Fibroblast of skin of left quadriceps (primary cell): ENCODE results near the gene PEPD.

Experiments used
- DNase-seq, 2 experiments: peaks; one replicate each; pipeline ENCODE4 v3.0.0-alpha.2; 2013; ENCODE audit warnings: low read depth in 2 of 2

Gene PEPD

GRCh38 chr19:33546656-33547055 lies 25.1 kb upstream of the PEPD start:
- DNase-seq = no peak

DNA sequence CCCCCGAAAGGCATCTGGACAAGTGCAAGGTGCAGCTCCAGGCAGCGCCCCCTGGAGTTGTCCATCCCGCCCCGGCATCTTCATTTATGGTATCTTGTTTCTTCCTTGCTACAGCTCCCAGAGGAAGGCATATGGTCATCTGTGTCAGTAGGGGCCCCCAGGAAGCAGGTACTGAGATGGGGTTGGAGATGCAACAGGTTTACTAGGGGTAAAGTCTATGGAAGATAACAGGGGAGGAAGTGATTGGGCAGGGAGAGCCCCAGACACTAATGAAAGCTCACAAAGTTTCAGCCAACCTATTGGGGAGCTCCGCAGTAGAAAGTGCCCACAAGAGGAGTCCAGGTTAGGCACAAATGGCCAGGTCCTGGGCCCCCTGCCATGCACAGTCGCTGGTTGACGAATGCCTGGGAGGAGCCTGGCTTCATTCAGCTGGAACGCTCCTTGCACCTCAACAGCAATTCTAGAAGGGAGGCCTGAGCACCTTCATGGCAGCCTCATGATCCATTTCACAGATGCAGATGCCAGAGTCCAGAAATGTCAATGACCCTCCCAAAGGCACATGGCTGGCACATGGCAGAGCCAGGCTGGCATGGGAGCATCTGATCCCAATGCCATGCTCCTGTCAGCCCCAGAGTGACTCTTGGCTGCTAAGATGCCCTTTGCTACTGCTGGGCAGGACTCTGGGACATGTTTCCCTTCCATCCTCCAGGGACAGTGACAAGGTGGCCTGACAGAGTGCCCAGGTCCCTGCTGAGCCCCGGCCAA lies 23.8 kb upstream of the PEPD start:
- no peak for DNase-seq

- no peak for DNase-seq
Observed at GRCh38 chr19:33535226-33535625, 13.6 kb upstream of the PEPD start.

GRCh38 chr19:33532859-33533460 lies 11.4 kb upstream of the PEPD start:
- no peak for DNase-seq

DNA sequence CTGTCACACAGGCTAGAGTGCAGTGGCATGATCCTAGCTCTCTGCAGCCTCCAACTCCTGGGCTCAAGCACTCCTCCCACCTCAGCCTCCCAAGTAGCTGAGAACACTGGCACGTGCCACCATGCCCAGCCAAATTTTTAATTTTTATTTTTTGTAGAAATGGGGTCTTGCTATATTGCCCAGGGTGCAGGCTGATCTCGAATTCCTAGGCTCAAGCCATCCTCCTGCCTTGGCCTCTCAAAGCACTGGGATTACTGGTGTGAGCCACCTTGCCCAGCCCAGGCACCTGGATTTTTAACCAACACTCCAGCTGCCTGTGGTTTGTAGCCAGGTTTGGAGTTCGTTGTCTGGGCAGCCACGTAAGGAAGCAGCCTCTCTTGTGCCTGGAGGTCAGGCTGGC lies 9.3 kb upstream of the PEPD start:
- DNase-seq = no peak

- no peak for DNase-seq
Observed at GRCh38 chr19:33530296-33530695, 8.7 kb upstream of the PEPD start.

DNA sequence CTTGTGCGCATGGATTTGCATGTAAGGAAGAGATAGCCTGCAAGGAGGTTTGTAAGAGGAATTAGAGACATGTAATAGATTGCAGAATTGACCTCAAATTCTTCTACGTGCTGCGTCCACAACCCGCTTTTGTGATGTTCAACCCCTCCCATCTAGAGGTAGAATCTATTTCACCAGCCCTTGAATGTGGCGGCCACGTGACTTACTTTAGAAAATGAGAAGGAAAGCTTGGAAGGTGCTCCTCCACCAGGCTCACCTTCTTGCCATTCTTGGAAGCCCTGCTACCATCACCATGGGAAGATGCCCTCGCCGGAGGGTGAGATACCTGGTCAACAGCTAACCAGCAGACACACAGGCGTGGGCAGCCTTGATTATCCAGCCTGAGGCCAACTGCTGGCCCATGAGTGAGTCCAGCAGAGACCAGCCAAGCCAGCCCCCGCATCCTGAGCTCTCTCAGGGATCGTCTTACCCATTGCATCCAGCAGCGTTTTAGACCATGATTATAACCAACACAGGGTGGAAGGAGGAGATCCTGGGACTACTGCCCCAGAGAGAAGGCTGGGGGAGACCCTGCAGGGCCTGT lies 7.6 kb upstream of the PEPD start:
- DNase-seq = no peak

GRCh38 chr19:33528404-33528803 lies 6.8 kb upstream of the PEPD start:
- DNase-seq = no peak

- DNase-seq = no peak
Observed at GRCh38 chr19:33527125-33527524, 5.5 kb upstream of the PEPD start.

DNA sequence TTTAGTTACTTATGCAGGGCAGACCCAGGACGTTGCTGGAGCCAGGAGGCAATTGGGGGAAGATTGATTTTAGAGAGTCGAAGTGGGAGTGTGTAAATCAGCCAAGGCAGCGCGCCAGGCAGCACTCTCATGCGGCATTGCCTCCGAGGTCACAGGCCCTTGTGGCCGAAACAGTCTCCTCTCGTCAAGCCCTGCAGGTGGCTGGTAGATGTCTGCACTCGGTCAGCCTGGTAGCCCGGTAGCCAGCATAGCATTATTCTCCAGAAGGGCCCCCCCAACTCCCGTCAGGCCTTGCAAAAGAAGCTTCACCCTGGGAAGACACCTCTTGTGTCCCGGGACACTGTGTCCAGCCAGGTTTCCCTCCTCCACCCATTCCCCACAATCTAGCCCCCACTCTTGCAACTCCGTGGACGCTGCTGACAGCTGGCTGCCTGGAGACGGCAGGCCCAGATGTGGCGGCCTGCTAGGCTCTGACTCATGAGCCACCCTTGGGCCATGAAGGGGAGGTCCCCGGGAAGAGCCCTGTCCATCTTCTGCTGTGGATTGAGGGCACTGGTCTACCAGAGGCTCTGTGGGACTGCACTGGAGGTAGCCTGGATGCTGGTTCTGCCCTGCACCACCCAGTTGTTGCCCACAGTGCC lies 2.6 kb upstream of the PEPD start:
- DNase-seq = no peak

- no peak for DNase-seq
Observed at GRCh38 chr19:33523167-33523566, 1.6 kb upstream of the PEPD start.

- DNase-seq = no peak
Observed at GRCh38 chr19:33522371-33522662, 726 bp upstream of the PEPD start.

GRCh38 chr19:33520844-33521479 lies 629 bp downstream of the PEPD start:
- no peak for DNase-seq

GRCh38 chr19:33520048-33520643 lies 1.4 kb downstream of the PEPD start:
- no peak for DNase-seq

- DNase-seq = no peak
Observed at GRCh38 chr19:33519416-33519815, 2.2 kb downstream of the PEPD start.

- DNase-seq = no peak
Observed at GRCh38 chr19:33518541-33518940, 3.0 kb downstream of the PEPD start.

DNA sequence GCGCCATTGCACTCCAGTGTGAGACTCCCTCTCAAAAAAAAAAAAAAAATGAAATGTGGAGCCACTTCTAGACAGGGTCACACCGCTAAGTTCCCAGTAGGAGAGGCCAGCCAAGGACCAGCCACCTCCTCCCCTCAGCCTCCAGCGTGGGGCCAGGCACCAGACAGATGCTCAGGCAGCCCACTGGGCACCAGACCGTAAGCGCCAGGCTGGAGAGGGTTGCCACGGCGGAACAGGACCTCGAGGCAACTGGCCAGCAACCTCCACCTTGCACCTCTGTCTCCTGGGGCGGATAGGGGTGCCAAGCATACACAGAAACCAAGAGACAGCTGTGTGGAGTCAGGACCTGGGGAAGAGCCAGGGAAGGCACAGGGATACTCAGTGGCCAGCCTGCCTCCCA lies 3.7 kb downstream of the PEPD start:
- no peak for DNase-seq

DNA sequence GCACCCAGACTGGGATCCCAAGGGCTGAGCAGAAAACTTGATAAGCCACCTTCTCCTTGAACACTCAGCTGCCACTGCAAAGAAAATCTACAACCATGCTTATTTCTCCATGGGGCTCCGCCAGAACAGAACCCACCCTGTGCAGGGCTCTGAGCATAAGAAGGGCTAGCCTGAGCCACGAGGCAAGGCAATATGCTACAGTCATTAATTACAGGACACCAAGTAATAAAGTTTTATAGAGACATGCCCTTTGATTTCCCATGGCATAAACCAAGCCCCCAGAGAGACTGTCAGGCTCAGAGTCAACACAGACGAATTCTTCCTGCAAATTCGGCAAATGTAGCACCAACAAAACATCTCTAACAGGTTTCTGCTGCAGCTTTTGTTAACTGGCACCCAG lies 5.7 kb downstream of the PEPD start:
- DNase-seq = no peak

DNA sequence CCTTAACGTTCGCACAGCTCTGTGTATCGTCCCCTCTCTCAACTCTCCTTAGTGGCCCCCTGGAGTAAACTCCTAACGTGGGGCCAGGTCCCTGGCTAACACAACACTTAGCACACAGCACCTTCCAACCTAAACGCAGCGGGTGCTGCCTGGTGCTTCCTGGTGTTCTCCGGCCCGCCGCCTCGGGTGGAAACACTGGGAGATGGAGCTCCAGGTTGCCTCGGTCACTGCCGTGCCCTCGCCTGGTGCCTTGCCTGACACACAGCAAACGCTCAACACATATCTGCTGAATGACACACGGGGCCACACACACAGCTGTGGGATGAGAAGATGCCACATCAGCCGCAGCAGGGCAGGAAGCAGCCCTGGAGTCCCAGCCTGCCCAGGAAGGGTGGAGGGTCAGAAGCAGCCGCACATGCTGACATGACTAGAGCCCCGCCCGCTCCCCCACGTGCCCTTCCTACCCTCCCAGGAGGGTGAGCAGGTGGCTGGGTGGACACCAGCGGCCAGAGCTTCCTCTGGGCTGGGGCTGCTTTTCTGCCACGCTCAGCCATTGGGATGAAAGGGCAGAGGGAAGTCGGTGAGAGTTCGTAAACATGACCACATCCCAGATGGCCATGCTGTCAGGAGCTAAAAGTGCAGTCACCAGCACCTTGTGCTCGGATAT lies 6.6 kb downstream of the PEPD start:
- DNase-seq = no peak

- no peak for DNase-seq
Observed at GRCh38 chr19:33513424-33513823, 8.2 kb downstream of the PEPD start.

DNA sequence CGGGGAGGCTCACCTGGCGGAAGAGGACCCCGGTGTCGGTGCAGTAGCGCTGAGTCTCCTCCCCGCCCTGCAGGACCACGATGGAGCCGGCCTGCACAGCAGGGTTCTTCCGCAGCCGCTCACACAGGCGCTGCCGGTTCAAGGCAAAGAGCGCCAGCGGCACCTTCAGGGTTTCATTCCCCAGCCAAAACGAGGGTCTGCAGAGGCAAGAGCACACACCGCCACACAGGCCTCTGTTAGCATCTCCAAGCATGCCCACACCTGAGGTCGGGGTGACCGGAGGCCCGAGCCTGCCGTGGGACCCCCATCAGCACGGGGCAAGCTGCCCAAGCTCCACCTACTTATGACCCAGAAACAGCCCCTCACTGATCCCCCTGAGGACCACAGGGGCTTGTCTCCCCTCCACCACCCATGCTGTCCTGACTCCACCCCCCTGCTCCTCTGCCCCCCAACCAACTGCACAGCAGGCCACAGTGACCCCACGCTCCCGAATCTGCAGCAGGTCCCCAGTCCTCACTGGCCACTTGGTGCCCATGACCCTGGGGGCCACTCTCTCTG lies 8.9 kb downstream of the PEPD start:
- no peak for DNase-seq
